ENCODE results near the gene TCF7L2.

Gene TCF7L2

GRCh38 chr10:113059371-113059780 lies 109.3 kb downstream of the TCF7L2 start:
- Histone ChIP-seq H3K4me3 (ENCODE audit: low read length) (no peak overlapping the region), H3K4me2 (ENCODE audit: low read length) (no peak overlapping the region), H3K9me2 (replicated peaks; ENCODE audit: control insufficient read depth, low read length) (no peaks in the 10 kb centered on the region), H3K27ac (ENCODE audit: low read depth, low read length) (no peak overlapping the region), H3K79me2 (ENCODE audit: control insufficient read depth, low read length) (no peaks in the 10 kb centered on the region), H4K20me1 (ENCODE audit: control insufficient read depth, insufficient read depth, low read depth, low read length) (no peaks in the 10 kb centered on the region), H3K9me3 (ENCODE audit: control insufficient read depth, insufficient read depth, low read length) (no peaks in the 10 kb centered on the region), H3K27me3 (ENCODE audit: control insufficient read depth, low read length) (no peaks in the 10 kb centered on the region), H3F3A (ENCODE audit: control insufficient read depth, insufficient read depth) (no peaks in the 10 kb centered on the region), H3K4me1 (ENCODE audit: control insufficient read depth, low read length) (peaks cover 4% of the 10 kb centered on the region; the same call in 1 of the 2 replicates), H3K36me3 (ENCODE audit: control insufficient read depth, low read length) (no peaks in the 10 kb centered on the region)
- TF ChIP-seq EZH2phosphoT487 (IDR thresholded peaks at IDR 0.05; ENCODE audit: borderline replicate concordance, low read length) (no peak), CTCF (IDR thresholded peaks at IDR 0.05; ENCODE audit: low read depth, low read length, poor library complexity, severe bottlenecking) (no peak)

- Histone ChIP-seq H3K27ac (ENCODE audit: low read depth, low read length) (no peak overlapping the region), H3K36me3 (ENCODE audit: control insufficient read depth, low read length) (no peaks in the 10 kb centered on the region), H3K27me3 (ENCODE audit: control insufficient read depth, low read length) (no peaks in the 10 kb centered on the region), H3K4me1 (ENCODE audit: control insufficient read depth, low read length) (peaks cover 4% of the 10 kb centered on the region; the same call in 1 of the 2 replicates), H3K4me2 (ENCODE audit: low read length) (no peak overlapping the region), H3K79me2 (ENCODE audit: control insufficient read depth, low read length) (no peaks in the 10 kb centered on the region), H3K9me2 (replicated peaks; ENCODE audit: control insufficient read depth, low read length) (no peaks in the 10 kb centered on the region), H3K9me3 (ENCODE audit: control insufficient read depth, insufficient read depth, low read length) (no peaks in the 10 kb centered on the region), H3F3A (ENCODE audit: control insufficient read depth, insufficient read depth) (no peaks in the 10 kb centered on the region), H4K20me1 (ENCODE audit: control insufficient read depth, insufficient read depth, low read depth, low read length) (no peaks in the 10 kb centered on the region), H3K4me3 (ENCODE audit: low read length) (no peak overlapping the region)
- TF ChIP-seq CTCF (IDR thresholded peaks at IDR 0.05; ENCODE audit: low read depth, low read length, poor library complexity, severe bottlenecking) (no peak), EZH2phosphoT487 (IDR thresholded peaks at IDR 0.05; ENCODE audit: borderline replicate concordance, low read length) (no peak)
Measured at GRCh38 chr10:113060201-113061053, 110.4 kb downstream of the TCF7L2 start.

- no peak overlapping the region for H3K4me3 ChIP-seq (ENCODE audit: low read length)
- TF ChIP-seq CTCF (IDR thresholded peaks at IDR 0.05; ENCODE audit: low read depth, low read length, poor library complexity, severe bottlenecking), result no peak
- TF ChIP-seq EZH2phosphoT487 (IDR thresholded peaks at IDR 0.05; ENCODE audit: borderline replicate concordance, low read length), result no peak
- H3K4me1 ChIP-seq (ENCODE audit: control insufficient read depth, low read length), result peaks cover 4% of the 10 kb centered on the region; the same call in 1 of the 2 replicates
- H3K36me3 ChIP-seq (ENCODE audit: control insufficient read depth, low read length), result no peaks in the 10 kb centered on the region
- H3F3A ChIP-seq (ENCODE audit: control insufficient read depth, insufficient read depth), result no peaks in the 10 kb centered on the region
- H3K4me2 ChIP-seq (ENCODE audit: low read length), result no peak overlapping the region
- no peaks in the 10 kb centered on the region for H3K9me2 ChIP-seq (replicated peaks; ENCODE audit: control insufficient read depth, low read length)
- no peaks in the 10 kb centered on the region for H3K9me3 ChIP-seq (ENCODE audit: control insufficient read depth, insufficient read depth, low read length)
- no peak overlapping the region for H3K27ac ChIP-seq (ENCODE audit: low read depth, low read length)
- no peaks in the 10 kb centered on the region for H3K27me3 ChIP-seq (ENCODE audit: control insufficient read depth, low read length)
- H3K79me2 ChIP-seq (ENCODE audit: control insufficient read depth, low read length), result no peaks in the 10 kb centered on the region
- H4K20me1 ChIP-seq (ENCODE audit: control insufficient read depth, insufficient read depth, low read depth, low read length), result no peaks in the 10 kb centered on the region
Measured at GRCh38 chr10:113061054-113061430, 111.0 kb downstream of the TCF7L2 start.

Measured in DOHH2 (cell line).